Adrenal gland (tissue), 5 donors: ENCODE results near the gene SV2C.

Experiments
- POLR2A ChIP-seq, 2 donors: fragments of 450-650 bp; IDR thresholded peaks; one replicate each; pipeline ENCODE4 v1.6.1; 2017; ENCODE audit warnings: antibody characterized with exemption in 2 of 2, mild to moderate bottlenecking in 2 of 2, moderate library complexity in 1 of 2
- TF ChIP-seq, protein P1 (sequence below), 6 experiments: fragments of 450-650 bp in 4 of 6; fragments of 200-600 bp in 2 of 6; sonication (generic) in 1 of 6; IDR thresholded peaks; 1 replicate in 5 of 6; 2 replicates in 1 of 6; pipeline versions ENCODE4 v1.5.1 to v1.8.0; 2016 to 2021; ENCODE audit warnings: antibody characterized with exemption in 6 of 6, mild to moderate bottlenecking in 2 of 6, moderate library complexity in 1 of 6
- donor health status: DM: no; HTN: no; CAD: no.

DNA sequence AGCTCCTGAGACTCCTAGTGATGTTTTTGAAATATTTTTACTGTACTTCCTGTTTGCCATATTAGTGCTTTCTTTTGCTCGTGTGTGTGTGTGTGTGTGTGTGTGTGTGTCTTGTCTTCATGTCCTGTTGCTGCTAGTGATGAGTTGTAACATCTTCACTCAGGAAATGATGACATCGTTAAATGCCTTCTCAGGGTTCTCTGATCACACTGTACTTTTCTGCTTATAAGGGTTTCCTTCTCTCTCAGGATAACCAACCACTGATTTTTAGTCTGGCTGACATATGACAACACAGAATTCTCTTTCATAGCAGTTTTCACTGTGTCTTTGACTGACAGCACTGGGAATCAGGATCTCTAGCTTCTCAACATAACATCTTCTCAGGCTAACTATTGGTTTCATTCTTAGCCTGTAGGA is 16.1 kb downstream of the SV2C start:
- TF ChIP-seq POLR2A (IDR thresholded peaks at IDR 0.05) = no peak
- TF ChIP-seq, protein P1, sequence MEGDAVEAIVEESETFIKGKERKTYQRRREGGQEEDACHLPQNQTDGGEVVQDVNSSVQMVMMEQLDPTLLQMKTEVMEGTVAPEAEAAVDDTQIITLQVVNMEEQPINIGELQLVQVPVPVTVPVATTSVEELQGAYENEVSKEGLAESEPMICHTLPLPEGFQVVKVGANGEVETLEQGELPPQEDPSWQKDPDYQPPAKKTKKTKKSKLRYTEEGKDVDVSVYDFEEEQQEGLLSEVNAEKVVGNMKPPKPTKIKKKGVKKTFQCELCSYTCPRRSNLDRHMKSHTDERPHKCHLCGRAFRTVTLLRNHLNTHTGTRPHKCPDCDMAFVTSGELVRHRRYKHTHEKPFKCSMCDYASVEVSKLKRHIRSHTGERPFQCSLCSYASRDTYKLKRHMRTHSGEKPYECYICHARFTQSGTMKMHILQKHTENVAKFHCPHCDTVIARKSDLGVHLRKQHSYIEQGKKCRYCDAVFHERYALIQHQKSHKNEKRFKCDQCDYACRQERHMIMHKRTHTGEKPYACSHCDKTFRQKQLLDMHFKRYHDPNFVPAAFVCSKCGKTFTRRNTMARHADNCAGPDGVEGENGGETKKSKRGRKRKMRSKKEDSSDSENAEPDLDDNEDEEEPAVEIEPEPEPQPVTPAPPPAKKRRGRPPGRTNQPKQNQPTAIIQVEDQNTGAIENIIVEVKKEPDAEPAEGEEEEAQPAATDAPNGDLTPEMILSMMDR (IDR thresholded peaks at IDR 0.05) = no peak
